H1 (cell line): ENCODE results near the gene CFAP97D2.

Experiments
- CHD2 ChIP-seq: IDR thresholded peaks from 2 replicates; pipeline ENCODE4 v1.6.1; 2012; ENCODE audit warnings: low read length, improper control_type of control experiment
- CTCF ChIP-seq, 3 experiments: IDR thresholded peaks; 1 replicate in 2 of 3; 2 replicates in 1 of 3; pipeline versions ENCODE4 v1.5.1 to v1.6.1; 2011; ENCODE audit warnings: low read length in 3 of 3, mild to moderate bottlenecking in 3 of 3, inconsistent platforms in 2 of 3, low read depth in 1 of 3, moderate library complexity in 1 of 3; ENCODE audit not compliant: insufficient read depth in 1 of 3; ENCODE audit errors: control extremely low read depth in 1 of 3
- EP300 ChIP-seq, 2 experiments: IDR thresholded peaks; 1 replicate in 1 of 2; 2 replicates in 1 of 2; pipeline ENCODE4 v1.6.1; 2011 to 2012; ENCODE audit warnings: low read depth in 2 of 2, low read length in 2 of 2, mild to moderate bottlenecking in 2 of 2, borderline replicate concordance in 1 of 2, inconsistent platforms in 1 of 2, moderate library complexity in 1 of 2
- EZH2 ChIP-seq: fragments of 200-600 bp; sonication (generic); IDR thresholded peaks from 2 replicates; pipeline ENCODE4 v1.7.1; 2012; ENCODE audit warnings: low read depth, mild to moderate bottlenecking, moderate library complexity, low read length, inconsistent platforms; ENCODE audit not compliant: severe bottlenecking
- GABPA ChIP-seq: IDR thresholded peaks from 2 replicates; pipeline ENCODE4 v1.6.1; 2011; ENCODE audit warnings: mild to moderate bottlenecking, low read length, moderate library complexity, borderline replicate concordance; ENCODE audit not compliant: insufficient read depth
- JUN ChIP-seq: IDR thresholded peaks from 2 replicates; pipeline ENCODE4 v1.6.1; 2011; ENCODE audit warnings: low read depth, mild to moderate bottlenecking, improper control_type of control experiment, low read length
- POLR2AphosphoS5 ChIP-seq: IDR thresholded peaks from 2 replicates; pipeline ENCODE4 v1.6.1; 2011; ENCODE audit warnings: low read depth, low read length
- RAD21 ChIP-seq, 2 experiments: IDR thresholded peaks in 1 of 2; conservative IDR thresholded peaks in 1 of 2; 2 replicates each; pipeline ENCODE4 v1.6.1; 2011; ENCODE audit warnings: low read depth in 2 of 2, low read length in 2 of 2, improper control_type of control experiment in 1 of 2, inconsistent platforms in 1 of 2, mild to moderate bottlenecking in 1 of 2, moderate library complexity in 1 of 2
- TBP ChIP-seq: IDR thresholded peaks from 2 replicates; pipeline ENCODE4 v1.6.1; 2011; ENCODE audit warnings: low read depth, low read length, improper control_type of control experiment
- TCF12 ChIP-seq: IDR thresholded peaks from 2 replicates; pipeline ENCODE4 v1.6.1; 2011; ENCODE audit warnings: low read depth, mild to moderate bottlenecking, low read length
- ZNF274 ChIP-seq: IDR thresholded peaks from 2 replicates; pipeline ENCODE4 v1.7.0; 2012; ENCODE audit warnings: low read length, borderline replicate concordance; ENCODE audit errors: extremely low read depth
- TF ChIP-seq, protein P1 (sequence below): IDR thresholded peaks from 2 replicates; pipeline ENCODE4 v1.6.1; 2012; ENCODE audit warnings: inconsistent platforms

GRCh38 chr13:114151565-114152284 lies 27.3 kb upstream of the CFAP97D2 start:
- TF ChIP-seq, protein P1, sequence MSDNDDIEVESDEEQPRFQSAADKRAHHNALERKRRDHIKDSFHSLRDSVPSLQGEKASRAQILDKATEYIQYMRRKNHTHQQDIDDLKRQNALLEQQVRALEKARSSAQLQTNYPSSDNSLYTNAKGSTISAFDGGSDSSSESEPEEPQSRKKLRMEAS: no peak
- TF ChIP-seq CTCF (IDR thresholded peaks at IDR 0.05; ENCODE audit: control extremely low read depth in 1 of 3, insufficient read depth in 1 of 3, low read depth in 1 of 3, low read length in 3 of 3): no peak
- TF ChIP-seq EZH2: no peak
- TF ChIP-seq POLR2AphosphoS5: no peak
- no peak for TF ChIP-seq ZNF274
- no peak for TF ChIP-seq JUN
- TF ChIP-seq TBP: no peak
- TF ChIP-seq CHD2: no peak
- no peak for TF ChIP-seq RAD21 (IDR thresholded peaks at IDR 0.05 in 1 of 2, conservative IDR thresholded peaks at IDR 0.05 in 1 of 2; ENCODE audit: low read depth in 2 of 2, low read length in 2 of 2)
- TF ChIP-seq EP300 (IDR thresholded peaks at IDR 0.05; ENCODE audit: borderline replicate concordance in 1 of 2, low read depth in 2 of 2, low read length in 2 of 2): no peak
- no peak for TF ChIP-seq GABPA
- no peak for TF ChIP-seq TCF12
